T-helper 2 cell treated with Interferon-gamma antibody and Interleukin-4, amounts not matched to agents 100 ng/mL and 5 ng/mL, for 36 hours (primary cell): Measurements from ENCODE around the gene ATP1A4. TPM values are rescaled to one million over a fixed set of nuclear protein-coding genes. Genes with fewer than 3 reads are reported as not detected.

Experiments
- intact Hi-C: fragments of 100-400 bp; cut with micrococcal nuclease; formaldehyde crosslinking; loops from one replicate; pipeline ENCODE4 v1.15.1; 2023
- total RNA-seq: library from RNA; stranded (reverse); gene quantifications from 2 replicates; pipeline ENCODE4 v1.2.3, GENCODE V29; 2022

Gene ATP1A4
- total RNA-seq, 1 donor from 2014 or later, result not detected

DNA sequence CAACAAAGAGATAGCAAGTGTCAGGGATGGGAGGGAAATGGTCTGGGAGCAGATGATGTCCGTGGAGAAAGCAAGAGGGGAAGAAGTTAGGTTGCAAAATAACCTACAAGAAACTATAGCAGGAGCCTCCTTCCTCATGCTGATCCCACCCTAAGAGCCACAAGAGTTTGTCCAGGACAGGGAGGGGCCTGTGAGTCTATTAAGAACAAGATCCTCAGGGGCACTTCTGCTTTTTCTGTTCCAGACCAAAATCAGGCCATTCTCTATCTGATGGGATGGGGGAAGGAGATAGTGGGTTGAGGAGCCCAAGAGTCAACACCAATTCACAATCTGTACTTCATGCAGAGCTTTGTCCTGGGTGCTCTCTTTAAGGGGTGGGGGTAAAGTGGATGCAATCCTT lies 7.7 kb upstream of the ATP1A4 start:
- intact Hi-C loops, result no loop called here

- intact Hi-C loops, result no loop called here
Measured at GRCh38 chr1:160144921-160145320, 6.5 kb upstream of the ATP1A4 start.

DNA sequence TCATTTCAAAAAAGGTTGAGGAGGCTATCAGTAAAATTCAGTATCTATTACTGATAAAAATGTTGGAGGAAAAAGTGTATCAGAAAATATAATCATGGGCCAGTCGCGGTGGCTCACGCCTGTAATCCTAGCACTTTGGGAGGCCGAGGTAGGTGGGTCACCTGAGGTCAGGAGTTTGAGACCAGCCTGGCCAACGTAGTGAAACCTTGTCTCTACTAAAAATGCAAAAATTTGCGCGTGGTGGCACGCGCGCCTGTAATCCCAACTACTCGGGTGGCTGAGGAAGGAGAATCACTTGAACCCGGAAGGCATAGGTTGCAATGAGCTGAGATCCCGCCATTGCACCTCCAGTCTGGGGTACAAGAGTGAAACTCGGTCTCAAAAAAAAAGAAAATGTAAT lies 5.3 kb upstream of the ATP1A4 start:
- intact Hi-C loops, result no loop called here

- intact Hi-C loops, result no loop called here
Measured at GRCh38 chr1:160148121-160148520, 3.3 kb upstream of the ATP1A4 start.

DNA sequence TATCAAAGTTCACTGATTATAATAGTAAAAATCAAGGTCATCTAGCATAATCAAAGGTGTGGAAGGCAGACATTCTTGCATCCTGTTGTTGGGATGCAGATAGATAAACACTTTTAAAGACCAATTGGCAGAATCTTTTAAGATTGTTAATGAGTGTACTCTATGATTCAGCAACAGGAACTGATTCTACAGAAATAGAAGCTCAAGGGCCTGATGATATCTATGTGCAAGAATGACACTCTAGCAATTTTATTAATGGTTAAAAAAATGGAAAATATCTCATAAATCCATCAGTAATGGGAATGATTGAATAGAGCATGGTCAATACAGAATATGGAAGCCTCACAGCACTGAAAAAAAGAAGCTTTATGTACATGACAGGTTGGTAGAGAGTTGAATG lies 2.2 kb upstream of the ATP1A4 start:
- intact Hi-C loops, result no loop called here

DNA sequence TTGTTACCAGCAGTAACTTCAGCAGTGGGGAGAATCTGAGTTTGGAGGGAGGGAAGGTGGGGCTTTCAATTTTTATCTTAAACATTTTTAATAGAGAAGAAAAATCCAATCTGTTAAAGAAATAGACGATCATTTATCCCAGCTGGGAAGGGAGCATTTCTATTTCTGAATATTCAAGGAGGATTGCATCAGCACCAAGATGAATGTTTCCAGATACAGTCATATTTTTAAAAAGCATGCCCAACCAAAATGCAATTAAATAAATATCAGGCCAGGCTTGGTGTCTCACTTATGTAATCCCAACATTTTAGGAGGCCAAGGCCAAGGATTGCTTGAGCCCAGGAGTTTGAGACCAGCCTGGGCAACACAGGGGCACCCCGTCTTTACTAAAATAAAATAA lies 1.7 kb upstream of the ATP1A4 start:
- intact Hi-C loops, result no loop called here

GRCh38 chr1:160154790-160155189 lies 3.4 kb downstream of the ATP1A4 start:
- intact Hi-C loops, result no loop called here

DNA sequence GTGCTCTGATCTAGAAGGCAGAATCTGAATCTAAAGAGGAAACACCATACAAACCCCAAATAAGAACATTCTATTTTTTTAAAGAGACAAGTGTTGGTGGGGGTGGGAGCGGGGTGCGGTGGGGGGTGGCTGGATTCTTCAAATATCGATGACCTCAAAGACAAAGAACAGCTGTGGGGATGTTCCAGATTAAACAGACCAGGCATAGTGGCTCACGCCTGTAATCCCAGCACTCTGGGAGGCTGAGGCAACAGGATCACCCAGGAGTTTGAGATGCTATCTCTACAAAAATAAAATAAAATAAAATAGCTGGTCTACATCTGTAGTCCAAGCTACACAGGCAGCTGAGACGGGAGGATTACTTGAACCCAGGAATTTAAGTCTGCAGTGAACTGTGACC lies 5.0 kb downstream of the ATP1A4 start:
- intact Hi-C loops, result no loop called here

DNA sequence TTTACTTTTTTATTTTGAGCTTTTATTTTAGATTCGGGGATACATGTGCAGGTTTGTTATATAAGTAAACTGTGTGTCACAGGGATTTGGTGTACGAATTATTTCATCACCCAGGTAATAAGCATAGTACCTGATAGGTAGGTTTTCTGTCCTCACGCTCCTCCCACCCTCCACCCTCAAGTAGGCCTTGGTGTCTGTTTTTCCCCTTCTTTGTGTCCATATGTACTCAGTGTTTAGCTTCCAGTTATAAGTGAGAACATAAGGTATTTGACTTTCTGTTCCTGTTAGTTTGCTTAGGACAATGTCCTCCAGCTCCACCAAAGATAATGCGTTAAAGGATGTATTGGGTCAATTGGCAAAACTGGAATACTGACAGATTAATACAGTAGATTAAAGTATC lies 5.8 kb downstream of the ATP1A4 start:
- intact Hi-C loops, result no loop called here

- intact Hi-C loops, result no loop called here
Measured at GRCh38 chr1:160158031-160158430, 6.6 kb downstream of the ATP1A4 start.

GRCh38 chr1:160158534-160158933 lies 7.1 kb downstream of the ATP1A4 start:
- intact Hi-C loops, result no loop called here

DNA sequence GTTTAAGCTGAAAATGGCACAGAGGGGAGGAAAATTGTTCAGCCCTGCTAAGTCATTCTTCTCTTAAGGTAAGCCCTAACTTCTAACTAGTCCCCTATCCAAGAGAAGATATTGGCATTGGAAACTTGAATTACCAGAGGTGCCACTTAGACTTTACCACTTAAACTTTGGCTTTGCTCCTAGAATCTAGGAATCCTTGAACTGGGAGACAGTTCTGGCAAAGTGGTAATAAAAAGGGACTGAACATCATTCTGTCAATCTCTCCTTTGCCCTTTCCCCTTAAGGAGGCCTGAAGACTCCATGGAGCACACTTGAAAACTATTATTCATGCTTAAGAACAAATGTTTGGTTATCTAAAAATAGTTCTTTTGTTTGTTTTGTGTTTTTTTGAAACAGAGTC lies 8.4 kb downstream of the ATP1A4 start:
- intact Hi-C loops, result no loop called here

DNA sequence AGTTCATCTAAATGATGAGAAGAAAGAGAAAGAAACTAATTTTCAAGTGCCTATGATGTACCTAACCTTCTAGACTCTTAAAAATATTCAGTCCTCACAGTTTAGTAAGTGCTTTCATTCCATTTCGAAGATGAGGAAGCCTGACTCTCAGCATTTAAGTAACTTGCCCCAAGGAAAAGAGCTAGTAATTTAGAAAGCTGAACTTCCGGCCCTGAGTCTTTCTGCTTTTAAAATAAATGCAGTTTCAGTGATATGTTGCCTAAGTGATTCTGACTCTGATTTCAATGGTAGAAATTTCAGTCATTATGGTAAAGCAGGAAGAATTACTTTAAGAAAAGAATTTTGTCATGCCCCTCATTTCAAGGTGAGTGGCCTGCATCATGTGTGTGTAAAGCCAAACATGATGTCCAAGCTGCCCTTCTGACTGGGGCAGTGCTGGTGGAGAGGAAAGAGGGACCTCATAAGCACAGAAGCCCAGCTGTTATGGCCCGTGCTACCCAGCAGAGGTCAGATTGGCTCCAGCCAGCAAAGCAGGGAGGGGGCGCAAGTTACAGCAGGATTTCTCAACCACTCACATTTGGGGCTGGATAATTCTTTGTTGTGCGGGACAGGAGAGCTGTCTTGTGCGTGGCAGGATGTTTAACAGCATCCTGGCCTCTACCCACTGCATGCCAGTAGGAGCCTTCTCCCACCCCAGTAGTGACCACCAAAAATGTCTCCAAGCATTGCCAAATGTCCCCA lies 10.7 kb downstream of the ATP1A4 start:
- intact Hi-C loops, result no loop called here

GRCh38 chr1:160162931-160163330 lies 11.5 kb downstream of the ATP1A4 start:
- intact Hi-C loops, result no loop called here

GRCh38 chr1:160163615-160164014 lies 12.2 kb downstream of the ATP1A4 start:
- intact Hi-C loops, result no loop called here

GRCh38 chr1:160164121-160164520 lies 12.7 kb downstream of the ATP1A4 start:
- intact Hi-C loops, result no loop called here

DNA sequence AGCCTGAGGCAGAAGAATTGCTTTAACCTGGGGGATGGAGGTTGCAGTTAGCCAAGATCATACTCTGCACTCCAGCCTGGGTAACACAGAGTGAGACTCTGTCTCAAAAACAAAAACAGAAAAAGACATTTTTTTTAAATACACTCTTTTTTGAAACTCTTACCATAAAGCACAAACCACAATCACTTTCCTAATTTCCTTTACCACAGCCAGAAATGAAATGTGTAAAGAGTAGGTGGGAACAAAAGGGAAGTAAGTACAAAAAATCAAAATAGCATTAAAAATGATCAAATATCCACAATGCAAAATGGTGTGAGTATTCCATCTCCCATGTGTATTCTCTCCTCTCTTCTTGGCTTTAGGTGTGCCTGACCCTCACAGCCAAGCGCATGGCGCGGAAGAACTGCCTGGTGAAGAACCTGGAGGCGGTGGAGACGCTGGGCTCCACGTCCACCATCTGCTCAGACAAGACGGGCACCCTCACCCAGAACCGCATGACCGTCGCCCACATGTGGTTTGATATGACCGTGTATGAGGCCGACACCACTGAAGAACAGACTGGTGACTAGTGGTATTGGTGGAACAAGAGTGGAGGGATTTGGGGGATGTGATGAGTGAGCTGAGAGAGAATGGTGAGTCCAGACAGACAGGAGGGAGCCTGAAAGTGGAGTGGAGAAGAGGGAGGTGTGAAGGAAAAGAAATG lies 14.9 kb downstream of the ATP1A4 start:
- intact Hi-C loops, result no loop called here

GRCh38 chr1:160167056-160167455 lies 15.7 kb downstream of the ATP1A4 start:
- intact Hi-C loops, result no loop called here

GRCh38 chr1:160167580-160167979 lies 16.2 kb downstream of the ATP1A4 start:
- intact Hi-C loops, result no loop called here

- intact Hi-C loops, result no loop called here
Measured at GRCh38 chr1:160168016-160168415, 16.6 kb downstream of the ATP1A4 start.

GRCh38 chr1:160168609-160169369 lies 17.4 kb downstream of the ATP1A4 start:
- intact Hi-C loops, result no loop called here
